A549 (cell line): ENCODE data around the gene ZNF831.

Experiments used
- CEBPB ChIP-seq, 2 experiments: fragments of >200 bp in 1 of 2; sonication (Bioruptor Twin) in 1 of 2; formaldehyde crosslinking in 1 of 2; IDR thresholded peaks; 2 replicates each; pipeline ENCODE4 v1.6.1; 2012 to 2016
- KDM1A ChIP-seq: fragments of 200-600 bp; sonication (generic); IDR thresholded peaks from 2 replicates; pipeline ENCODE4 v1.6.1; 2016; ENCODE audit warnings: low read depth, mild to moderate bottlenecking
- MAX ChIP-seq: IDR thresholded peaks from 2 replicates; pipeline ENCODE4 v1.6.1; 2012
- MYC ChIP-seq: IDR thresholded peaks from 2 replicates; pipeline ENCODE4 v1.6.1; 2012; ENCODE audit warnings: mild to moderate bottlenecking, inconsistent platforms, low read length, improper control_type of control experiment, borderline replicate concordance
- NFE2L2 ChIP-seq: fragments of 150-350 bp; conservative IDR thresholded peaks from 2 replicates; pipeline ENCODE4 v1.6.1; 2014; ENCODE audit warnings: low read length
- POLR2A ChIP-seq: IDR thresholded peaks from 2 replicates; pipeline ENCODE4 v1.6.1; 2012; ENCODE audit warnings: mild to moderate bottlenecking, low read length
- RAD21 ChIP-seq, 2 experiments: fragments of >200 bp in 1 of 2; sonication (Bioruptor Twin) in 1 of 2; formaldehyde crosslinking in 1 of 2; IDR thresholded peaks in 1 of 2; conservative IDR thresholded peaks in 1 of 2; 2 replicates in 1 of 2; 3 replicates in 1 of 2; pipeline ENCODE4 v1.6.1; 2012 to 2018; ENCODE audit warnings: inconsistent platforms in 1 of 2
- SMC3 ChIP-seq: fragments of >200 bp; sonication (Bioruptor Twin); formaldehyde crosslinking; IDR thresholded peaks from 3 replicates; pipeline ENCODE4 v1.6.1; 2018; ENCODE audit warnings: inconsistent platforms
- TP53 ChIP-seq: fragments of 250-450 bp; sonication (Bioruptor Pico); IDR thresholded peaks from 2 replicates; pipeline ENCODE4 v1.5.0; 2021; ENCODE audit warnings: mild to moderate bottlenecking, moderate library complexity
- ZSCAN20 ChIP-seq: fragments of 250-450 bp; sonication (Bioruptor Pico); IDR thresholded peaks from 2 replicates; pipeline ENCODE4 v1.8.0; 2022; ENCODE audit warnings: mild to moderate bottlenecking, moderate library complexity
- TF ChIP-seq, protein P1 (sequence below): fragments of >200 bp; sonication (Bioruptor Twin); formaldehyde crosslinking; IDR thresholded peaks from 3 replicates; pipeline ENCODE4 v1.5.1; 2016

DNA sequence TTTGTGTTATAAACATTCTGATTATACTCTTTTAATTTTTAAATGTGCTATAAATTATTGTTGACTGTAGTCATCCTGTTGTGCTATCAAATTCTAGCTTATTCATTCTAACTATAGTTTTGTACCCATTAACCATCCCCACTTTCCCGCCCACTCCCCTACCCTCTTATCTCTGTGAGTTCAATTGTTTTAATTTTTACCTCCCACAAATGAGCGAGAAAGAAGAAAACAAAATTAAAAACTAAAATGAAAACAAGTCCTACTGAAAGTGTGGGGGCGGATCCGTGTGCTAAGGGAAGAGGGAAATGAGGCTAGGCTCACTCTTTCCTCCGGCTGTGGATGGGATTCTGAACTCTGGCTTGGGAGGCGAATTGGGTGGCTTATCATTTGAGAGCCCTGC, 6.6 kb upstream of the ZNF831 start:
- TF ChIP-seq MYC: no peak
- TF ChIP-seq, protein P1, sequence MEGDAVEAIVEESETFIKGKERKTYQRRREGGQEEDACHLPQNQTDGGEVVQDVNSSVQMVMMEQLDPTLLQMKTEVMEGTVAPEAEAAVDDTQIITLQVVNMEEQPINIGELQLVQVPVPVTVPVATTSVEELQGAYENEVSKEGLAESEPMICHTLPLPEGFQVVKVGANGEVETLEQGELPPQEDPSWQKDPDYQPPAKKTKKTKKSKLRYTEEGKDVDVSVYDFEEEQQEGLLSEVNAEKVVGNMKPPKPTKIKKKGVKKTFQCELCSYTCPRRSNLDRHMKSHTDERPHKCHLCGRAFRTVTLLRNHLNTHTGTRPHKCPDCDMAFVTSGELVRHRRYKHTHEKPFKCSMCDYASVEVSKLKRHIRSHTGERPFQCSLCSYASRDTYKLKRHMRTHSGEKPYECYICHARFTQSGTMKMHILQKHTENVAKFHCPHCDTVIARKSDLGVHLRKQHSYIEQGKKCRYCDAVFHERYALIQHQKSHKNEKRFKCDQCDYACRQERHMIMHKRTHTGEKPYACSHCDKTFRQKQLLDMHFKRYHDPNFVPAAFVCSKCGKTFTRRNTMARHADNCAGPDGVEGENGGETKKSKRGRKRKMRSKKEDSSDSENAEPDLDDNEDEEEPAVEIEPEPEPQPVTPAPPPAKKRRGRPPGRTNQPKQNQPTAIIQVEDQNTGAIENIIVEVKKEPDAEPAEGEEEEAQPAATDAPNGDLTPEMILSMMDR: no peak
- TF ChIP-seq CEBPB (IDR thresholded peaks at IDR 0.05): no peak
- no peak for TF ChIP-seq TP53
- no peak for TF ChIP-seq POLR2A
- TF ChIP-seq RAD21 (conservative IDR thresholded peaks at IDR 0.05 in 1 of 2, IDR thresholded peaks at IDR 0.05 in 1 of 2): no peak
- no peak for TF ChIP-seq ZSCAN20 (CRISPR knock-in tag)
- TF ChIP-seq NFE2L2: no peak
- no peak for TF ChIP-seq SMC3
- no peak for TF ChIP-seq MAX
- no peak for TF ChIP-seq KDM1A
